ENCODE results near the gene CNPPD1.

CNPPD1 gene

DNA sequence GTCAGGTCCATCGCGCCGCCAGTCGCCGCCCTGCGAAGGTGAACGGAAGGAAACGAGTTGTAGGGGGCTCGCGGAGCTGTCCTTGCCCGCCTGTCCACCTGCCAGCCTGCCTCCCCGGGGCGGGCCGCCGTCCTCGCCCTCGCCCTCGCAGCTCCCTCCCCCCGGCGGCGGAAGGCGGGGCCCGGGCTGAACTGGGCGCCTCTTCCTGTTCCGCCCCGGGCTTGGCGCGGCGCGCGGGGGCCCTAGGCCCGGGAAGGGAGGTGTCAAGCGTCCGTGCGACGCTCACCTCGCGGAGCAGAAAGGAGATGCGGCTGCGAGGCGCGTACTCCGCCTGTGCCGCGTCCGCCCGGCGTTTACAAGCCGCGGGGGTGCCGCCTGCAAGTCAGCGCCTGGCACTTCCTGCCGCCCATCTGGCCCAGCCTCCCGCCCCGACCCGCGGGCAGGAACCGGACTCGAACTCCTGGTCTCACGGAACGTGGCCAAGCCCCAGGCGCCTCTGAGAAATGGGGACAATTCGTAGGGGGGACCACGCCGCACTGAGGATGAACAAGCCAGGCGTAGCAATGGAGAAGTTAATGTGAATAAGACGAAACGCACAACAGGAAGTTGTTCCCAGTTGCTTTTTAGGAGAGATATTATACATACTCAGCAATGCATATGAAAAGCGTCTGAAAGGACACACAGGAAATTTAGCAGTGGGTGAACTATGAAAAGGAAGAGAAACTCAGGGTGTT is at the start of gene CNPPD1:
CNPPD1 (minus strand) TSS at position 108 of the 734 bp plus-strand sequence; CDS start at position 11, 97 bp downstream.
- H3K27ac ChIP-seq (ENCODE audit: low read length) = peak within 1 kb of the TSS; percentile 98
- H2AFZ ChIP-seq (ENCODE audit: low read depth, low read length) = peak within 1 kb of the TSS; percentile 36; the same call in 1 of the 2 replicates

DNA sequence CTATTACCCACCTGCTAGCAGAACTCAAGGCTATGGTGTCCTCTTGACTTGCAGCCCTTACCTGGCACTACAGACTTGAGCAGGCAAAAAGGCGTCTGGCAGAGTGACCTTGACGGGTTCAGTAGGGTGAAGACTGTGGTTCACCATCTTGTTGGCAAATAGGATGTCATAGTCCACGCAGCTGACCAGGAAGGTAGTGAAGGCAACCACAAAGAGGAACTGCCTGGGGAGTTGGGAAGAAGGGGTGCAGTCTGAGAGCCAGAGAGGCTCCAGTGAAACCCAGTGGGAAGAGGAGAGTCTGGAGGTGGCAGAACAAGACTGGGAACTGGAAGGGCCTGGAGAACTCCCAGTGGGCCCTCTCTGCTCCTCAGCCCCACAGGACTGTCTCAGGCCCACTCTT is 48.6 kb upstream of the CNPPD1 start:
- H4K20me1 ChIP-seq (ENCODE audit: insufficient read depth, low read length) = no peaks in the 10 kb centered on the region
- H3K36me3 ChIP-seq (replicated peaks; ENCODE audit: low read depth, low read length) = peaks cover 3% of the 10 kb centered on the region
- no peak overlapping the region for H3K9ac ChIP-seq (ENCODE audit: low read length)
- no peaks in the 10 kb centered on the region for H3K9me3 ChIP-seq (ENCODE audit: insufficient read depth, low read length)
- no peak for TF ChIP-seq EZH2phosphoT487 (IDR thresholded peaks at IDR 0.05; ENCODE audit: low read depth)
- TF ChIP-seq, protein P1, sequence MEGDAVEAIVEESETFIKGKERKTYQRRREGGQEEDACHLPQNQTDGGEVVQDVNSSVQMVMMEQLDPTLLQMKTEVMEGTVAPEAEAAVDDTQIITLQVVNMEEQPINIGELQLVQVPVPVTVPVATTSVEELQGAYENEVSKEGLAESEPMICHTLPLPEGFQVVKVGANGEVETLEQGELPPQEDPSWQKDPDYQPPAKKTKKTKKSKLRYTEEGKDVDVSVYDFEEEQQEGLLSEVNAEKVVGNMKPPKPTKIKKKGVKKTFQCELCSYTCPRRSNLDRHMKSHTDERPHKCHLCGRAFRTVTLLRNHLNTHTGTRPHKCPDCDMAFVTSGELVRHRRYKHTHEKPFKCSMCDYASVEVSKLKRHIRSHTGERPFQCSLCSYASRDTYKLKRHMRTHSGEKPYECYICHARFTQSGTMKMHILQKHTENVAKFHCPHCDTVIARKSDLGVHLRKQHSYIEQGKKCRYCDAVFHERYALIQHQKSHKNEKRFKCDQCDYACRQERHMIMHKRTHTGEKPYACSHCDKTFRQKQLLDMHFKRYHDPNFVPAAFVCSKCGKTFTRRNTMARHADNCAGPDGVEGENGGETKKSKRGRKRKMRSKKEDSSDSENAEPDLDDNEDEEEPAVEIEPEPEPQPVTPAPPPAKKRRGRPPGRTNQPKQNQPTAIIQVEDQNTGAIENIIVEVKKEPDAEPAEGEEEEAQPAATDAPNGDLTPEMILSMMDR (IDR thresholded peaks at IDR 0.05; ENCODE audit: low read depth, low read length) = no peak
- H3K27me3 ChIP-seq (ENCODE audit: low read depth, low read length) = no peaks in the 10 kb centered on the region
- no peak overlapping the region for H2AFZ ChIP-seq (ENCODE audit: low read depth, low read length)
- H3K27ac ChIP-seq (ENCODE audit: low read length) = no peak overlapping the region
- H3K4me3 ChIP-seq (ENCODE audit: low read length) = no peak overlapping the region
- H3K4me1 ChIP-seq (ENCODE audit: low read length) = peaks cover 7% of the 10 kb centered on the region; the same call in 1 of the 2 replicates
- H3K4me2 ChIP-seq (ENCODE audit: low read length) = no peak overlapping the region
- H3K79me2 ChIP-seq (ENCODE audit: low read length) = peaks cover 23% of the 10 kb centered on the region

More for the DNA sequence above, at the start of gene CNPPD1:
- peaks cover 8% of the 10 kb centered on the region for H3K36me3 ChIP-seq (replicated peaks; ENCODE audit: low read depth, low read length)
- no peaks in the 10 kb centered on the region for H3K9me3 ChIP-seq (ENCODE audit: insufficient read depth, low read length)
- peak within 1 kb of the TSS; percentile 97 for H3K4me3 ChIP-seq (ENCODE audit: low read length)
- peak within 1 kb of the TSS; percentile 99 for H3K9ac ChIP-seq (ENCODE audit: low read length)
- peaks cover 8% of the 10 kb centered on the region for H3K79me2 ChIP-seq (ENCODE audit: low read length)
- peak within 1 kb of the TSS; percentile 96 for H3K4me2 ChIP-seq (ENCODE audit: low read length)
- TF ChIP-seq, protein P1 (IDR thresholded peaks at IDR 0.05; ENCODE audit: low read depth, low read length) = no peak
- no peak for TF ChIP-seq EZH2phosphoT487 (IDR thresholded peaks at IDR 0.05; ENCODE audit: low read depth)
- no peaks in the 10 kb centered on the region for H3K27me3 ChIP-seq (ENCODE audit: low read depth, low read length)
- H4K20me1 ChIP-seq (ENCODE audit: insufficient read depth, low read length) = no peaks in the 10 kb centered on the region
- H3K4me1 ChIP-seq (ENCODE audit: low read length) = peaks cover 13% of the 10 kb centered on the region

DNA sequence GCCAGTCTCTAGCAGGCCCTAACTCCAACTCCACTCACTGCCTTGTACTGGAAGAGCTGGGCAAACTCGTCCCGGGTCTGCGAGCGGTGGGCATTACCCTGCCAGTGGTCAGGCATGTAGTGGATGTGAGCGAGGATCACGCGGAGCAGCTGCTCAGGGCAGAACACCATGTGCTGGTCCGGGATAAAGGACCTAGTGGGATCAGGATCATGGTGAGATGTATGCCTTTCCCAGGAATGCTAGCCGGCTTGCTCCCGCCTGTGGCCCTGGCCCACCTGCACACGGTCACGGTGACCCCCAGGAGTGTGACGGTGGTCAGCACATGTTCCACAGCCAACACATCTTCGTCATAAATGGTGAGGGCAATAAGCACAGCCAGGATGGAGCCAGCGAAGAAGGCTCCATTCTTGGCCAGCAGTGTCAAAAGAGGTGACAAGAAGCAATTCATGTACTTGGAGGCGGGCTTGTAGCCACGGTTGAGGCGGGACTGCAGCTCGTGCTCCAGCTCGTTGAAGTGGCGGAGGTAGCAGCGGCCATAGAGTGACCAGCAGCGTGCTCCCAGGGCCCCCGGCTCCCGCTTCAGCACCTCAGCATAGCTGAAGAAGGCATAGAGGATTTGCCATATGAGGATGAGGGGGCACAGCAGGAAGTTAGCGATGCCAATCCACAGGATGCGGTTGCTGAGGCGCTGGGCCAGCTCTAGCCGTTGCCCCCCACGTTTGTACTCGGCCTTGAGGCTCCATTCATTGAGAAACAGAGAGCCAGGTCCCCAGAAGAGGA is 47.3 kb upstream of the CNPPD1 start:
- peaks cover 3% of the 10 kb centered on the region for H3K36me3 ChIP-seq (replicated peaks; ENCODE audit: low read depth, low read length)
- no peaks in the 10 kb centered on the region for H3K27me3 ChIP-seq (ENCODE audit: low read depth, low read length)
- H2AFZ ChIP-seq (ENCODE audit: low read depth, low read length) = no peak overlapping the region
- no peak overlapping the region for H3K9ac ChIP-seq (ENCODE audit: low read length)
- H3K4me2 ChIP-seq (ENCODE audit: low read length) = no peak overlapping the region
- no peak for TF ChIP-seq EZH2phosphoT487 (IDR thresholded peaks at IDR 0.05; ENCODE audit: low read depth)
- TF ChIP-seq, protein P1 (IDR thresholded peaks at IDR 0.05; ENCODE audit: low read depth, low read length) = no peak
- no peak overlapping the region for H3K4me3 ChIP-seq (ENCODE audit: low read length)
- H3K9me3 ChIP-seq (ENCODE audit: insufficient read depth, low read length) = no peaks in the 10 kb centered on the region
- H4K20me1 ChIP-seq (ENCODE audit: insufficient read depth, low read length) = no peaks in the 10 kb centered on the region
- no peak overlapping the region for H3K27ac ChIP-seq (ENCODE audit: low read length)
- H3K4me1 ChIP-seq (ENCODE audit: low read length) = peaks cover 7% of the 10 kb centered on the region; the same call in 1 of the 2 replicates
- H3K79me2 ChIP-seq (ENCODE audit: low read length) = peaks cover 16% of the 10 kb centered on the region

DNA sequence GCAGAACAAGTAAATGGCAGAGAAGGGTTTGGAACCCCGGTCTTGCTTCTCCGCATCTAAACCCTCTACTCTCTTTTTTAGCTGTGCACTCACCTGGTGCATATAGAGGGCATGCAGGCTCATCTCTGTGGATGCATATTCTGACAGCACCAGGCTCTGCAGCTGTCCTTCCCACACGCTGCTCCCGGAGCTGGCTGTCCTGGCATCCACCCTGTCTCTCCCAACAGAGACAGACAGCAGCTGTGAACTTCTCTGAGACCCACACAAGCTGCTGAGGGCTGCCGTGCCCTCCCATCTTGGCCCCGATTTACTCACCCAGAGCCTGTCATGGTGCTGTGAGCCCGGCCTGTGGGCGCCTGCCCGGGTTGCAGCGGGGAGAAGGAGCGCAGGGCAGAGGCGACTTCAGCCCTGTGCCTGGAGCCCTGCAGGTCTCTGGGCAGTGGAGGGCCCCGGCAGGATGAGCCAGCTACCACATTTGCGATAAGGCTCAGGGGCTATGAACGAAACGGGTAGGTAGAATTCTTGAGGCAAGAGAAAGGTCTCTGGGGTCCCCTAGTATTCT is 45.3 kb upstream of the CNPPD1 start:
- H3K9ac ChIP-seq (ENCODE audit: low read length) = no peak overlapping the region
- no peaks in the 10 kb centered on the region for H3K4me1 ChIP-seq (ENCODE audit: low read length)
- H3K4me2 ChIP-seq (ENCODE audit: low read length) = no peak overlapping the region
- H3K79me2 ChIP-seq (ENCODE audit: low read length) = no peaks in the 10 kb centered on the region
- H3K27ac ChIP-seq (ENCODE audit: low read length) = no peak overlapping the region
- H3K4me3 ChIP-seq (ENCODE audit: low read length) = no peak overlapping the region
- no peak for TF ChIP-seq EZH2phosphoT487 (IDR thresholded peaks at IDR 0.05; ENCODE audit: low read depth)
- TF ChIP-seq, protein P1 (IDR thresholded peaks at IDR 0.05; ENCODE audit: low read depth, low read length) = no peak
- no peaks in the 10 kb centered on the region for H4K20me1 ChIP-seq (ENCODE audit: insufficient read depth, low read length)
- no peaks in the 10 kb centered on the region for H3K9me3 ChIP-seq (ENCODE audit: insufficient read depth, low read length)
- peaks cover 3% of the 10 kb centered on the region for H3K36me3 ChIP-seq (replicated peaks; ENCODE audit: low read depth, low read length)
- no peak overlapping the region for H2AFZ ChIP-seq (ENCODE audit: low read depth, low read length)
- no peaks in the 10 kb centered on the region for H3K27me3 ChIP-seq (ENCODE audit: low read depth, low read length)
